HepG2 (cell line): Measurements from ENCODE around the gene PODN. TPM values are rescaled to one million over a fixed set of nuclear protein-coding genes. Genes with fewer than 3 reads are reported as not detected.

ENCODE experiments used
- ATF2 ChIP-seq: sonication (generic); formaldehyde crosslinking; IDR thresholded peaks from 2 replicates; pipeline ENCODE4 v1.4.0; 2020; ENCODE audit warnings: missing genetic modification reagents
- CREM ChIP-seq, 2 experiments: sonication (generic) in 1 of 2; formaldehyde crosslinking in 1 of 2; IDR thresholded peaks; 2 replicates each; pipeline versions ENCODE4 v1.4.0 to v1.6.1; 2016 to 2020; ENCODE audit warnings: antibody characterized with exemption in 1 of 2, mild to moderate bottlenecking in 1 of 2, missing genetic modification reagents in 1 of 2
- HOXA3 ChIP-seq: sonication (generic); formaldehyde crosslinking; IDR thresholded peaks from 2 replicates; pipeline ENCODE4 v1.5.0; 2020; ENCODE audit warnings: missing genetic modification reagents
- MEIS1 ChIP-seq: sonication (generic); formaldehyde crosslinking; IDR thresholded peaks from 2 replicates; pipeline ENCODE4 v1.9.0; 2021; ENCODE audit warnings: mild to moderate bottlenecking, missing genetic modification reagents, moderate library complexity, borderline replicate concordance
- PCBP1 ChIP-seq: fragments of 200-400 bp; formaldehyde crosslinking; IDR thresholded peaks from 2 replicates; pipeline ENCODE4 v1.6.1; 2017; ENCODE audit warnings: mild to moderate bottlenecking, low read depth, low read length, borderline replicate concordance
- SKI ChIP-seq: fragments of 450-650 bp; IDR thresholded peaks from one replicate; pipeline ENCODE4 v1.6.1; 2018; ENCODE audit warnings: mild to moderate bottlenecking; ENCODE audit not compliant: partially characterized antibody
- SMAD3 ChIP-seq: sonication (generic); formaldehyde crosslinking; IDR thresholded peaks from 2 replicates; pipeline ENCODE4 v1.4.0; 2020; ENCODE audit warnings: missing genetic modification reagents
- TBX2 ChIP-seq: sonication (generic); formaldehyde crosslinking; IDR thresholded peaks from 2 replicates; pipeline ENCODE4 v1.5.0; 2020; ENCODE audit warnings: missing genetic modification reagents, mild to moderate bottlenecking, borderline replicate concordance
- TSC22D2 ChIP-seq: sonication (generic); formaldehyde crosslinking; IDR thresholded peaks from 2 replicates; pipeline ENCODE4 v1.5.1; 2020; ENCODE audit warnings: missing genetic modification reagents, mild to moderate bottlenecking, borderline replicate concordance
- YEATS2 ChIP-seq: sonication (generic); formaldehyde crosslinking; IDR thresholded peaks from 2 replicates; pipeline ENCODE4 v1.4.0; 2020; ENCODE audit warnings: missing genetic modification reagents, borderline replicate concordance
- ZNF138 ChIP-seq: sonication (generic); formaldehyde crosslinking; IDR thresholded peaks from 2 replicates; pipeline ENCODE4 v1.5.0; 2020; ENCODE audit warnings: mild to moderate bottlenecking, low read depth, missing genetic modification reagents
- ZNF230 ChIP-seq: sonication (generic); formaldehyde crosslinking; IDR thresholded peaks from 2 replicates; pipeline ENCODE4 v1.4.0; 2020; ENCODE audit warnings: mild to moderate bottlenecking, missing genetic modification reagents
- ZNF350 ChIP-seq: sonication (generic); formaldehyde crosslinking; IDR thresholded peaks from 2 replicates; pipeline ENCODE4 v1.4.0; 2020; ENCODE audit warnings: mild to moderate bottlenecking, low read depth, missing genetic modification reagents, borderline replicate concordance
- ZNF44 ChIP-seq: sonication (generic); formaldehyde crosslinking; IDR thresholded peaks from 2 replicates; pipeline ENCODE4 v1.5.1; 2020; ENCODE audit warnings: mild to moderate bottlenecking, missing genetic modification reagents
- polyA plus RNA-seq, 8 experiments: library from polyadenylated mRNA; depleted of rRNA in 3 of 8; stranded (reverse) in 7 of 8; unstranded in 1 of 8; fragments of >200 nt; fragmentation: Illumina TruSeq in 4 of 8; extraction: Trizol in 4 of 8; gene quantifications; 2 replicates each; pipeline versions ENCODE4 v1.2.1 to v1.2.3, GENCODE V29; 2011 to 2016; ENCODE audit warnings: low read depth in 4 of 8, missing spikeins in 1 of 8, mixed read lengths in 1 of 8; ENCODE audit not compliant: insufficient read depth in 1 of 8
- total RNA-seq, 5 experiments: library from RNA; depleted of rRNA; stranded (reverse); fragments of >200 nt; fragmentation: Illumina TruSeq; extraction: Trizol; gene quantifications; 2 replicates each; pipeline ENCODE4 v1.2.3, GENCODE V29; 2016; ENCODE audit warnings: low read depth in 1 of 5
- TF ChIP-seq, protein P1 (sequence below): sonication (generic); formaldehyde crosslinking; IDR thresholded peaks from 2 replicates; pipeline ENCODE4 v1.4.0; 2020; ENCODE audit warnings: low read depth, missing genetic modification reagents
- TF ChIP-seq, protein P2 (sequence below): IDR thresholded peaks from 2 replicates; pipeline ENCODE4 v1.6.1; 2016
- TF ChIP-seq, protein P3 (sequence below): sonication (generic); formaldehyde crosslinking; IDR thresholded peaks from 2 replicates; pipeline ENCODE4 v1.4.0; 2020; ENCODE audit warnings: missing genetic modification reagents
- TF ChIP-seq, protein P4 (sequence below): IDR thresholded peaks from 2 replicates; pipeline ENCODE4 v1.6.1; 2016; ENCODE audit warnings: mild to moderate bottlenecking

The PODN gene
- total and polyA plus RNA-seq, 2 of the 13 experiments (the other 11 are each of a cell fraction or from before 2014, with no cell fraction given), result 0.13 TPM; not detected in 1

GRCh38 chr1:53025034-53025768 lies 36.8 kb upstream of the PODN start (continued):
- TF ChIP-seq, protein P1, sequence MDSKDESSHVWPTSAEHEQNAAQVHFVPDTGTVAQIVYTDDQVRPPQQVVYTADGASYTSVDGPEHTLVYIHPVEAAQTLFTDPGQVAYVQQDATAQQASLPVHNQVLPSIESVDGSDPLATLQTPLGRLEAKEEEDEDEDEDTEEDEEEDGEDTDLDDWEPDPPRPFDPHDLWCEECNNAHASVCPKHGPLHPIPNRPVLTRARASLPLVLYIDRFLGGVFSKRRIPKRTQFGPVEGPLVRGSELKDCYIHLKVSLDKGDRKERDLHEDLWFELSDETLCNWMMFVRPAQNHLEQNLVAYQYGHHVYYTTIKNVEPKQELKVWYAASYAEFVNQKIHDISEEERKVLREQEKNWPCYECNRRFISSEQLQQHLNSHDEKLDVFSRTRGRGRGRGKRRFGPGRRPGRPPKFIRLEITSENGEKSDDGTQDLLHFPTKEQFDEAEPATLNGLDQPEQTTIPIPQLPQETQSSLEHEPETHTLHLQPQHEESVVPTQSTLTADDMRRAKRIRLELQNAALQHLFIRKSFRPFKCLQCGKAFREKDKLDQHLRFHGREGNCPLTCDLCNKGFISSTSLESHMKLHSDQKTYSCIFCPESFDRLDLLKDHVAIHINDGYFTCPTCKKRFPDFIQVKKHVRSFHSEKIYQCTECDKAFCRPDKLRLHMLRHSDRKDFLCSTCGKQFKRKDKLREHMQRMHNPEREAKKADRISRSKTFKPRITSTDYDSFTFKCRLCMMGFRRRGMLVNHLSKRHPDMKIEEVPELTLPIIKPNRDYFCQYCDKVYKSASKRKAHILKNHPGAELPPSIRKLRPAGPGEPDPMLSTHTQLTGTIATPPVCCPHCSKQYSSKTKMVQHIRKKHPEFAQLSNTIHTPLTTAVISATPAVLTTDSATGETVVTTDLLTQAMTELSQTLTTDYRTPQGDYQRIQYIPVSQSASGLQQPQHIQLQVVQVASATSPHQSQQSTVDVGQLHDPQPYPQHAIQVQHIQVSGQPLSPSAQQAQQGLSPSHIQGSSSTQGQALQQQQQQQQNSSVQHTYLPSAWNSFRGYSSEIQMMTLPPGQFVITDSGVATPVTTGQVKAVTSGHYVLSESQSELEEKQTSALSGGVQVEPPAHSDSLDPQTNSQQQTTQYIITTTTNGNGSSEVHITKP (CRISPR knock-in tag), result no peak
- peak; percentile 84 for TF ChIP-seq ATF2 (CRISPR knock-in tag)
- peak; percentile 57; the same call in 1 of the 2 replicates for TF ChIP-seq TBX2 (CRISPR knock-in tag)
- TF ChIP-seq, protein P2, sequence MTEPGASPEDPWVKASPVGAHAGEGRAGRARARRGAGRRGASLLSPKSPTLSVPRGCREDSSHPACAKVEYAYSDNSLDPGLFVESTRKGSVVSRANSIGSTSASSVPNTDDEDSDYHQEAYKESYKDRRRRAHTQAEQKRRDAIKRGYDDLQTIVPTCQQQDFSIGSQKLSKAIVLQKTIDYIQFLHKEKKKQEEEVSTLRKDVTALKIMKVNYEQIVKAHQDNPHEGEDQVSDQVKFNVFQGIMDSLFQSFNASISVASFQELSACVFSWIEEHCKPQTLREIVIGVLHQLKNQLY, result peak; percentile 35; the same call in 1 of the 2 replicates
- TF ChIP-seq ZNF138 (CRISPR knock-in tag), result no peak
- peak; percentile 82; the same call in 1 of the 2 replicates for TF ChIP-seq MEIS1 (CRISPR knock-in tag)
- TF ChIP-seq, protein P3, sequence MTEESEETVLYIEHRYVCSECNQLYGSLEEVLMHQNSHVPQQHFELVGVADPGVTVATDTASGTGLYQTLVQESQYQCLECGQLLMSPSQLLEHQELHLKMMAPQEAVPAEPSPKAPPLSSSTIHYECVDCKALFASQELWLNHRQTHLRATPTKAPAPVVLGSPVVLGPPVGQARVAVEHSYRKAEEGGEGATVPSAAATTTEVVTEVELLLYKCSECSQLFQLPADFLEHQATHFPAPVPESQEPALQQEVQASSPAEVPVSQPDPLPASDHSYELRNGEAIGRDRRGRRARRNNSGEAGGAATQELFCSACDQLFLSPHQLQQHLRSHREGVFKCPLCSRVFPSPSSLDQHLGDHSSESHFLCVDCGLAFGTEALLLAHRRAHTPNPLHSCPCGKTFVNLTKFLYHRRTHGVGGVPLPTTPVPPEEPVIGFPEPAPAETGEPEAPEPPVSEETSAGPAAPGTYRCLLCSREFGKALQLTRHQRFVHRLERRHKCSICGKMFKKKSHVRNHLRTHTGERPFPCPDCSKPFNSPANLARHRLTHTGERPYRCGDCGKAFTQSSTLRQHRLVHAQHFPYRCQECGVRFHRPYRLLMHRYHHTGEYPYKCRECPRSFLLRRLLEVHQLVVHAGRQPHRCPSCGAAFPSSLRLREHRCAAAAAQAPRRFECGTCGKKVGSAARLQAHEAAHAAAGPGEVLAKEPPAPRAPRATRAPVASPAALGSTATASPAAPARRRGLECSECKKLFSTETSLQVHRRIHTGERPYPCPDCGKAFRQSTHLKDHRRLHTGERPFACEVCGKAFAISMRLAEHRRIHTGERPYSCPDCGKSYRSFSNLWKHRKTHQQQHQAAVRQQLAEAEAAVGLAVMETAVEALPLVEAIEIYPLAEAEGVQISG (CRISPR knock-in tag), result 0 out of 2 replicates have a peak, but pooled peaks have one; percentile 38
- TF ChIP-seq SMAD3 (CRISPR knock-in tag), result peak; percentile 68; the same call in 1 of the 2 replicates
- TF ChIP-seq, protein P4, sequence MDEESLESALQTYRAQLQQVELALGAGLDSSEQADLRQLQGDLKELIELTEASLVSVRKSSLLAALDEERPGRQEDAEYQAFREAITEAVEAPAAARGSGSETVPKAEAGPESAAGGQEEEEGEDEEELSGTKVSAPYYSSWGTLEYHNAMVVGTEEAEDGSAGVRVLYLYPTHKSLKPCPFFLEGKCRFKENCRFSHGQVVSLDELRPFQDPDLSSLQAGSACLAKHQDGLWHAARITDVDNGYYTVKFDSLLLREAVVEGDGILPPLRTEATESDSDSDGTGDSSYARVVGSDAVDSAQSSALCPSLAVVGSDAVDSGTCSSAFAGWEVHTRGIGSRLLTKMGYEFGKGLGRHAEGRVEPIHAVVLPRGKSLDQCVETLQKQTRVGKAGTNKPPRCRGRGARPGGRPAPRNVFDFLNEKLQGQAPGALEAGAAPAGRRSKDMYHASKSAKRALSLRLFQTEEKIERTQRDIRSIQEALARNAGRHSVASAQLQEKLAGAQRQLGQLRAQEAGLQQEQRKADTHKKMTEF (CRISPR knock-in tag), result peak; percentile 72; the same call in 1 of the 2 replicates
- TF ChIP-seq SKI, result peak; percentile 79
- peak; percentile 96 for TF ChIP-seq HOXA3 (CRISPR knock-in tag)
- peak; percentile 45; the same call in 1 of the 2 replicates for TF ChIP-seq YEATS2 (CRISPR knock-in tag)
- TF ChIP-seq TSC22D2, result no peak
- 0 out of 2 replicates have a peak, but pooled peaks have one; percentile 48 for TF ChIP-seq ZNF230 (CRISPR knock-in tag)
- TF ChIP-seq ZNF44 (CRISPR knock-in tag), result no peak
- TF ChIP-seq CREM (IDR thresholded peaks at IDR 0.05), result peak; percentile 63; the same call in 1 of the 2 replicates
- TF ChIP-seq CREM (CRISPR knock-in tag; IDR thresholded peaks at IDR 0.05), result no peak
- no peak for TF ChIP-seq PCBP1
- TF ChIP-seq ZNF350 (CRISPR knock-in tag), result 0 out of 2 replicates have a peak, but pooled peaks have one; percentile 21
